Activated T-helper 2 cell treated with anti-CD3 and anti-CD28 coated beads, Interferon-gamma antibody, Interleukin-2, Interleukin-4, amounts not matched to agents 10 μg/mL and 5 μg/mL and 100 μg/mL, durations not matched to agents 14 hours and 24 hours and 36 hours (primary cell): ENCODE measurements around the gene TMEM170A. TPM values are rescaled to one million over a fixed set of nuclear protein-coding genes. Genes with fewer than 3 reads are reported as not detected.
"Not testable (repeated sequence)": the region's sequence is repeated elsewhere in the genome, so short reads cannot be mapped to it uniquely, and the experiment has no call there.

Experiments
- DNase-seq: peaks from one replicate; pipeline ENCODE4 v3.0.0; 2021; ENCODE audit warnings: low spot score
- H3K27ac Mint-ChIP-seq: one replicate; pipeline ENCODE4 v1.8.0; 2021; ENCODE audit warnings: mixed read lengths
- H3K27me3 Mint-ChIP-seq: one replicate; pipeline ENCODE4 v1.8.0; 2021; ENCODE audit warnings: low read depth, mixed read lengths
- H3K36me3 Mint-ChIP-seq: one replicate; pipeline ENCODE4 v1.8.0; 2021; ENCODE audit warnings: low read depth, mixed read lengths
- H3K4me1 Mint-ChIP-seq: one replicate; pipeline ENCODE4 v1.8.0; 2021; ENCODE audit warnings: low read depth, mixed read lengths
- H3K4me3 Mint-ChIP-seq: one replicate; pipeline ENCODE4 v1.8.0; 2021; ENCODE audit warnings: low read depth, mild to moderate bottlenecking, moderate library complexity, mixed read lengths
- H3K9me3 Mint-ChIP-seq: one replicate; pipeline ENCODE4 v1.8.0; 2021; ENCODE audit warnings: mixed read lengths
- intact Hi-C: fragments of 100-400 bp; cut with micrococcal nuclease; formaldehyde crosslinking; loops from one replicate; pipeline ENCODE4 v1.15.1; 2023
- total RNA-seq: library from RNA; stranded (reverse); gene quantifications from 2 replicates; pipeline ENCODE4 v1.2.3, GENCODE V29; 2022

Gene TMEM170A, protein sequence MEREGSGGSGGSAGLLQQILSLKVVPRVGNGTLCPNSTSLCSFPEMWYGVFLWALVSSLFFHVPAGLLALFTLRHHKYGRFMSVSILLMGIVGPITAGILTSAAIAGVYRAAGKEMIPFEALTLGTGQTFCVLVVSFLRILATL
- 35.6 and 39.9 TPM in 2 replicates for total RNA-seq

DNA sequence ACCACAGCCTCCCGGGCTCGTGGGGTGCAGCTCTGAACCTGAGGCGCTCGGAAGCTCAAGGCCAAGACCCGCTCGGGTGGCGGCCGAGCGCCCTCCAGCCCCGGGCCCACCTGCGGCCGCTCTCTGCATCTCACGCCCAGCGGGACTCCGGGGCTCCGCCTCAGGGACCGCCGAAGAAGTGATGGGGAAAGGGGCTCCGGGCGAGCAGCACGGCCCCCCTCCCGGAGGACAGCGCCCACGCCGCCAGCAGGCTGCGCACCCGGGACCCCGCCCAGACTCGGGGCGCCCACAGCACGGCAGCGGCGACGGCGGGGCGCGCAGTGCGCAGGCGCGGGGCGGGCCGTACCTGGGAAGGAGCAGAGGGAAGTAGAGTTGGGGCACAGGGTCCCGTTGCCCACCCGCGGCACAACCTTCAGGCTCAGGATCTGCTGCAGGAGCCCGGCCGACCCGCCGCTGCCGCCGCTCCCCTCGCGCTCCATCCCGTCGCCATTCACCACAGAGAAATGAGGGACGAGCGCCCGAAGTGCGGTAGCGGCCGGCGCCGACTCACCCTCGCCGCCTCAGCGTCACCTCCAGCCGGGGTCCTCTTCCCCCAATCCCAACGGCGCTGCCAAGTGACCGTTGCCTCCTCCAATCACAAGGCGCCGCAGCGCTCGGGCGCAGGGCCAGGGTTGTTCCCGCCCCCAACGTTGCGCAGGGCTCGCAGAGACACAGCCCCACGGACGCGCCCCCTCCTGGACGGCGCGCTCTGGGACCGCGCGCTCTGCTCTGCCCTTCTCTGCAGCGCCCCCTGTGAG lies at the start of gene TMEM170A:
TMEM170A (minus strand) TSS at position 568 of the 797 bp plus-strand sequence; CDS start at position 479, 89 bp downstream.
- peak; percentile 98 for DNase-seq
- H3K27me3 Mint-ChIP-seq = peaks cover 2% of the 10 kb centered on the region

DNA sequence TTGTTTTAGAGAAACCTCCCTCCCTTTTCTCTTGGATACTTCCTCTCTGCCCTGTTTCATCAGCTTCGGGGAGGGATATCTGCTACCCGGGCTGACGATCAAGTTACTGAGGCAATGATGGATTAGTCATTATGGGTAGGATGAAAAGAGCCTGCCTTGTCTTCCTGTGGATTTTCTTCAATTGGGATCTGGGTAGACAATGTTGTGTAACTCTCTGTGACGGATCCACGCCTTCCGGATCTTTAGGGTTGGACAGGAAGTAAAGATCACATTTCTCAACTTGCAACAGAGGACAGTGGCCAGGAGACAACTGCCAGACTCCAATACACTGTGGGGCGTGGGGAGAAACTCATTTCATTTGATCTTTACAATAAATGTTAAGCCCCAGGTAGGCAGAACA lies 42.1 kb upstream of the TMEM170A start:
- Mint-ChIP-seq H3K4me3 (no peak overlapping the region), H3K36me3 (no peaks in the 10 kb centered on the region), H3K9me3 (no peaks in the 10 kb centered on the region), H3K27me3 (peaks cover 7% of the 10 kb centered on the region), H3K4me1 (peaks cover 3% of the 10 kb centered on the region), H3K27ac (no peak overlapping the region)
- no peak for DNase-seq
- intact Hi-C loops = no loop called here

More for the DNA sequence above, at the start of gene TMEM170A:
- peak within 1 kb of the TSS; percentile 91 for H3K4me3 Mint-ChIP-seq
- intact Hi-C loops = loop anchor here (1.0 to 5.0 kb wide), 6 partner anchors 31 to 267 kb away; partner anchors contain the start of genes ADAT1, CFDP1, GABARAPL2 and KARS1
- no peaks in the 10 kb centered on the region for H3K9me3 Mint-ChIP-seq
- peak within 1 kb of the TSS; percentile 89 for H3K27ac Mint-ChIP-seq
- peaks cover 25% of the 10 kb centered on the region for H3K36me3 Mint-ChIP-seq
- H3K4me1 Mint-ChIP-seq = peaks cover 36% of the 10 kb centered on the region

DNA sequence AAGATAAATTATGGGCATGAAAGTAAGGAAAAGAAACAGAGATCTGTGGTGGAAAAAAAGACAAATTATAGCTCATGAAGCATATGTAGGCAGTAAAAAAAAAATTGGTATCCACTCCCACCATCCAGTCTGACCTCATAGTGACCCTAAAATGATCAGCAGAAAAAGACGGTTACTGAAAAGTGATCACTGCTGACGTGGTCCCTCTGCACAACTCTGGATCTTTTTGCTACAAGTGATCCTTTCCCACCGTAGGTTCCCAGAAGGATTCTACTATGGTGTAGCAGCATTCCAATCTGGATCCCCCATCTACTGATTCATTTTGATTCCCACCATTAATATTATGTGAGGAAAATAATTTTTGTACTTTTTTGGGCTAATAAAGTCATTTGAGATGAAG lies 41.6 kb upstream of the TMEM170A start:
- intact Hi-C loops = no loop called here
- Mint-ChIP-seq H3K27me3 (peaks cover 7% of the 10 kb centered on the region), H3K4me1 (peaks cover 3% of the 10 kb centered on the region), H3K4me3 (no peak overlapping the region), H3K36me3 (no peaks in the 10 kb centered on the region), H3K9me3 (no peaks in the 10 kb centered on the region), H3K27ac (no peak overlapping the region)
- DNase-seq = no peak

DNA sequence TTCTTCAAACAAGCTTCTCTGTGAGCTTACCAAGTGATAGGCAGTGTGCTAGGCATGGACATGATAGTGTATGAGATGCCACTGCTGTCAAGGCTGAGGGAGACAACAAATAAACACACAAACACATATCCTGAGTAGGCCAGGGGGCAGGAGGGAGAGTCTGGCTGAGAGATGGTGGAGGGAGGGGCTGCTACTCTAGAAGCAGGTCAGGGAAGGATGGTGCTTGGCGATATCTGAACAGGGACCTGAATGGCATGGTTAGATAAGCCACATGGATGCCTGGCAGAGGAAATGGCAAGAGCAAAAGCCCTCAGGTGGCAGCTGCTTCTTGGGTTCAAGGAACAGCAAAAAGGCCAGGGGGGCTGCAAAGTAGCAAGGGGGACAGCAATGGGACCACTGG lies 39.3 kb upstream of the TMEM170A start:
- H3K4me1 Mint-ChIP-seq = peaks cover 3% of the 10 kb centered on the region
- no peak for DNase-seq
- H3K36me3 Mint-ChIP-seq = no peaks in the 10 kb centered on the region
- H3K4me3 Mint-ChIP-seq = no peak overlapping the region
- intact Hi-C loops = no loop called here
- H3K27ac Mint-ChIP-seq = no peak overlapping the region
- H3K27me3 Mint-ChIP-seq = peaks cover 12% of the 10 kb centered on the region
- no peaks in the 10 kb centered on the region for H3K9me3 Mint-ChIP-seq

DNA sequence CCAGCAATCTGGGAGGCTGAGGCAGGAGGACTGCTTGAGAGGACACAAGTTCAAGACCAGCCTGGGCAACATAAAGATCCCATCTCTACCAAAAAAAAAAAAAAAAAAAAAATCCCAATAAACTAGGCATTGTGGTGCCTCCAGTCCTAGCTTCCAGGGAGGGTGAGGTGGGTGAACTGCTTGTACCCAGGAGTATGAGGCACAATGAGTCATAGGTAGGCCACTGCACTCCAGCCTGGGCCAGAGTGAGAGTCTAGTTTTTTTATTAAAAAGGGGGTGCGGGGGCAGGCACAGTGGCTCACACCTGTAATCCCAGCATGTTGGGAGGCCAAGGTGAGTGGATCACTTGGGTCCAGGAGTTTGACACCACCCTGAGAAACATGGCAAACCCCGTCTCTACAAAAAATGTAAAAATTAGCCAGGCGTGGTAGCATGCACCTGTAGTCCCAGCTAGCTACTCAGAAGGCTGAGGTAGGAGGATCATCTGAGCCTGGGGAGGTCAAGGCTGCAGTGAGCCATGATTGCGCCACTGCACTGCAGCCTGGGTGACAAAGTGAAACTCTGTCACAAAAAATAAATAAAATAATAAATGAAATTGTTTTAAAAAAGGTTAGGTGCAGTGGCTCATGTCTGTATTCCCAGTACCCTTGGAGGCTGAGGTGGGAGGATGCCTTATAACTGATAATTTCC lies 38.6 kb upstream of the TMEM170A start:
- Mint-ChIP-seq H3K4me1 (peaks cover 3% of the 10 kb centered on the region), H3K27ac (no peak overlapping the region), H3K36me3 (no peaks in the 10 kb centered on the region), H3K4me3 (no peak overlapping the region), H3K9me3 (no peaks in the 10 kb centered on the region), H3K27me3 (peaks cover 10% of the 10 kb centered on the region)
- intact Hi-C loops = no loop called here
- no peak for DNase-seq

DNA sequence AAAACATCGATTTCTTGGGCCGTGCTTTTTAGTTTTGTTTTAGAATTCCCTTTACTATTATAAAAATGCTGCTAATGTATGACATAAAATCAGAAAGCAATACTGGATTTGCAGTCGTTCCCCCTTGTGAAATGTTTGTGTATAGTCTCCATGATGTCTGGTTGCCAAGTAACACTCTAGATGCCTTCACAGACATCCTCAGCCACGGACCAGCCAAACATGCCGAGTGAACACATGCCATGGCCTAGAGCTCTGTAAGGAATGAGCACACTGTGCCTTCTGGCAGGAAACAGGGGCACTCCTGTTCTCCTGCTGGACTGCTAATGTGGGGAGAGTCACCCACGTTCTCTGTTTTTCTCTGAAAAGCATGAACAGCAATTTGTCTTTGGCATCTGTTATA lies 37.3 kb upstream of the TMEM170A start:
- intact Hi-C loops, H3K4me3 Mint-ChIP-seq, DNase-seq, H3K4me1 Mint-ChIP-seq, H3K9me3 Mint-ChIP-seq, H3K27ac Mint-ChIP-seq, H3K36me3 Mint-ChIP-seq: not testable (repeated sequence)
- H3K27me3 Mint-ChIP-seq = peaks cover 20% of the 10 kb centered on the region

DNA sequence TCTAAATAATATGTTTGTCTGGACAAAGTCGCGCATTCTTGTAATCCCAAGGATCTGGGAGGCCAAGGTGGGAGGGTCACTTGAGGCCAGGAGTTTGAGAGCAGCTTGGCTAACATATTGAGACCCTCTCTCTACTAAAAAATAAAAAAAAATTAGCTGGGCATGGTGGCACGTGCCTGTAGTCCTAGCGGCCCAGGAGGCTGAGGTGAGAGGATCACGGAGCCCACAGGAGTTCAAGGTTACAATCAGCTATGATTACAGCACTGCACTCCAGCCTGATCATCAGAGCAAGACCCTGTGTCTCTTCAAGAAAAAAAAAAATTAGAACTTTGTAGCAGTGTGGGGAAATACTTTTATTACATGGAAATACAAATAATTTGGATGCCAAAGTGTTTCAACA lies 36.9 kb upstream of the TMEM170A start:
- Mint-ChIP-seq H3K9me3 (no peaks in the 10 kb centered on the region), H3K4me3 (no peak overlapping the region), H3K36me3 (no peaks in the 10 kb centered on the region), H3K4me1 (peaks cover 3% of the 10 kb centered on the region), H3K27ac (no peak overlapping the region), H3K27me3 (peaks cover 16% of the 10 kb centered on the region)
- intact Hi-C loops = no loop called here
- DNase-seq = no peak

DNA sequence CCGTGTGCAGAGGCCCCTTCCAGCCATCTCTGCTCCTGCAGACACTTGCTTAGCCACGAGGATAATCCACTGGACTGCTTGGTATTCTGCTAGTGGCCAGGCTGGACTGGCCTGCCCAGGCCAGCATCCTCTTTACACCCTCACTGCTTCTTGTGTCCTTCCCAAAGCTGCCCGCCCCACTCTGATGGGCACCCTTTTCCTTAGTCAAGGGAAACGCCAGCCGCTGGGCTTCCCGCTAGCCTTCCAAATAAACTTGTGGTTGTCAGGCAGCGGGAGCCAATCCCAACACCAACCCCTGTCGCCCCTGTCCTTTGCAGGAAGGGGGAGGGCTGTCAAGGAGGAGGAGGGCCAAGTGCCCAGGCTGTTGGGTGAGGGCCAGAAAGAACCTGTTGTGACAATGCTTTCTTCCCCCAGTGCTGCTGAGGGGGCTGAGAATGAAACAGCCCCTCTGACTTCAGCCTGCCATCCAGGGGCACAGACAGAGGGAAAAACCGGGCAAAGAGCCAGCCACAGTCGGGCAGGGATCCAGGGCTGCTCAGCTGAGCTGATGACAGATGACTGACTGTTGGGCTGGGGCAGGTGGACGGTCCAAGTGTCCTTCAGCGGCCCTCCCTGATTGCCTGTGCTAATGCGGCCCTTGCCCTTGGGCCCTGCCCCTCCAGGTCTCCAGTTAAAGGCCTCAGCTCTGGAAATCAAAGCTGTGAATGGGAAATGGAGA lies 34.3 kb upstream of the TMEM170A start:
- H3K36me3 Mint-ChIP-seq, H3K27ac Mint-ChIP-seq, H3K4me3 Mint-ChIP-seq, DNase-seq, H3K4me1 Mint-ChIP-seq, H3K9me3 Mint-ChIP-seq, intact Hi-C loops: not testable (repeated sequence)
- peaks cover 26% of the 10 kb centered on the region for H3K27me3 Mint-ChIP-seq

DNA sequence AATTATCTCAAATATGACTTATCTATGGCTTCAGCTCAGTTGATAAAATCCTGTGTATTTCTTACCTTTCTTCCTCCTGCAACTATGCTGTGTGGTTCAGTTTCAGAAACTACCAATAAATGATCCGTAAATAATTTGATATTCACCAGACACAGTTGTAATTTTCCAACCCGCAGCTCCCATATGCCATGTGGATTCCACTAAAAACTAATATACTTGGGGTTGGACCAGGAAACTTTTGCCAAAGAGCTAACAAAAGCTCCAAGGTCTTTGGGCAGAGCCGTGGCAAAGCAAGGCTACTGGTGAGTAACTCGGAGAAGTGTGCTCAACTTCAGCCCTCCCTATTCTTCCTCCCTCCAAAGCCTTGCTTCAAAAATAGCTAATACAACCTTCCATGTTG lies 33.1 kb upstream of the TMEM170A start:
- H3K27ac Mint-ChIP-seq = no peak overlapping the region
- H3K9me3 Mint-ChIP-seq = no peaks in the 10 kb centered on the region
- intact Hi-C loops = no loop called here
- peaks cover 32% of the 10 kb centered on the region for H3K27me3 Mint-ChIP-seq
- no peak overlapping the region for H3K4me3 Mint-ChIP-seq
- H3K4me1 Mint-ChIP-seq = peaks cover 2% of the 10 kb centered on the region
- H3K36me3 Mint-ChIP-seq = no peaks in the 10 kb centered on the region
- no peak for DNase-seq

DNA sequence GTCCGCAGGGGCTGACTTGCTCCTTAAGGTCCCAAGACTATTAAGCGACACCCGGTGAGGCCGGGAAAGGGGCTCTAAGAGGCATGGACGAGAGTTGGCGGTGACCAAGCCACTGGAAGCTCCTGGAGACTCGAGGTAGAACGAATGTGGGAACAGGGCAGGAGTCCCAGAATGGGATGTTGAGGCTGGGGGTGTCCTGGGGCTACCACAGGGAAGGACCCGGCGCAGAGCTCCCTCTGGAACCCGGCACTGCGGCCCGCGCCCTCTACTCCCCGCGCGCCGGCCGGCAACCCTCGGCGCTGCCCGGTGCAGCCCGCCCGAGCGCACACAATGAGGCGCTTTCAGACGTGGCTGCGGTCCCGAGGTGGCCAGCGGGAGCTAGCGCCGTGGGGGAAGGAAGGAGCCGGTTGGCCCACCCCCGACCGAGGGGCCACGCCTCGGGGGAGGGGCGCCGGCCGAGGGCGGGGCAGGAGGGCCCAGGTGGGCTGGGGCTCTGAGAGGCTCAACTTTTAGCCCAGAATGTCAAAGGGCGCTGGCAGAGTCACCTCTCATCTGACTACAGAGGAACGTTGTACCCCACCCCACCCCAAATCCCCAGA lies 30.7 kb upstream of the TMEM170A start, which contains the start of gene CHST6:
CHST6 (minus strand) TSS at position 366 of the 599 bp plus-strand sequence. CDS start 15,613 bp downstream, outside the sequence.
- no peak for DNase-seq
- Mint-ChIP-seq H3K27me3 (peaks cover 32% of the 10 kb centered on the region), H3K9me3 (no peaks in the 10 kb centered on the region), H3K27ac (no peak within 1 kb of the TSS), H3K4me1 (peaks cover 2% of the 10 kb centered on the region), H3K4me3 (no peak within 1 kb of the TSS), H3K36me3 (no peaks in the 10 kb centered on the region)
- intact Hi-C loops = no loop called here

DNA sequence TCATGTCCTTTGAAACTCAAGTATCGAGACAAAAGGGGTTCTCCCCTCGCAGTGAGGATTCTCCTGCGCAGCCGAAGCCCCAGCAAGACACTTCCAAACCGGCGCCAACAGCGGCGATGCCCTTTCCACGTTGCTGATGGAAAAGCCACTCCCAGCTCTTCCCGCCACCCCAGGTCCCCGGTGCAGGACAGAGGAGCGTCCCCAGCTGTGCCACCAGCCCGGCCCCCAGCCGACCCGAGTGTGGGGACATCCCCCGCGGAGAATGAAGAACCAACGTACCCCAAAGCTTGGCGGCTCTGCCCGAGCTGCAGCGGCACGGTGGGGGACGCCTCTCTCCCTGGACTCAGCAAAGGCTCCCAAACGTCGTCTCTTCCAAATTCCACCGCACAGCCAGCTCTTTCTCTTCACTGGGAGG lies 30.2 kb upstream of the TMEM170A start:
- Mint-ChIP-seq H3K27me3 (peaks cover 29% of the 10 kb centered on the region), H3K36me3 (no peaks in the 10 kb centered on the region), H3K4me3 (no peak overlapping the region), H3K4me1 (peaks cover 2% of the 10 kb centered on the region), H3K27ac (no peak overlapping the region), H3K9me3 (no peaks in the 10 kb centered on the region)
- intact Hi-C loops = no loop called here
- DNase-seq = no peak

DNA sequence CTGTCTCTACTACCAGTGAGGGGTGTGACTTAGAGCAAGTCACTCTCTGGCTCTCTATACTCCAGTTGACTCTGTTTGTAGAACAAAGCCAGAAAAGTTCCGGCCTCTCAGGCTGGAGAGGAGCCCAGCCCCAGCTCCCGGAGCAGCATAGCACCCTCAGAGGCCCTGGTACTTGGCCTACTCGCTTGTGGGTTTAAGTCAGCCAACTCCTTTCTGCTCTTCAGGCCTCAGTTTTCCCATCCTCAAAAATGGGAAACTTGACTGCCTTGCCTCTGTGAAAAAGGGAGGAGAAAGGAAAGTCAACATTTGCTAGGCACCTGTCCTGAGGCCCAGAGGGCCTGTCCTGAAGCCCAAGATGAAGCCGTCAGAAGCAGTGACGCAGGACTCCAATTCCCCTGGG lies 29.7 kb upstream of the TMEM170A start:
- DNase-seq = no peak
- intact Hi-C loops = no loop called here

More for the DNA sequence above, 29.7 kb upstream of the TMEM170A start:
- Mint-ChIP-seq H3K4me3 (no peak overlapping the region), H3K9me3 (no peaks in the 10 kb centered on the region), H3K27me3 (peaks cover 27% of the 10 kb centered on the region), H3K36me3 (no peaks in the 10 kb centered on the region), H3K27ac (no peak overlapping the region), H3K4me1 (peaks cover 2% of the 10 kb centered on the region)
